Esophagus muscularis mucosa (tissue), 4 donors: ENCODE measurements around the gene PLCH2. TPM values are rescaled to one million over a fixed set of nuclear protein-coding genes. Genes with fewer than 3 reads are reported as not detected.
A peak's percentile ranks its signal among the peaks of the same experiment; 100 is the strongest.

Experiments
- DNase-seq: peaks from one replicate; pipeline ENCODE4 v3.0.0-alpha.2; 2017; ENCODE audit errors: extremely low spot score
- H3K27ac ChIP-seq, 4 donors: fragments of 200-600 bp; sonication (generic); replicated peaks in 1 of 4; 1 replicate in 3 of 4; 2 replicates in 1 of 4; pipeline ENCODE4 v1.5.1; 2016 to 2019; ENCODE audit warnings: mild to moderate bottlenecking in 1 of 4
- H3K27me3 ChIP-seq, 4 donors: fragments of 200-600 bp; sonication (generic); one replicate each; pipeline versions ENCODE4 v1.5.1 to v1.6.0; 2016 to 2019
- H3K36me3 ChIP-seq, 4 donors: fragments of 200-600 bp; sonication (generic); one replicate each; pipeline ENCODE4 v1.5.1; 2016 to 2019
- H3K4me1 ChIP-seq, 4 donors: fragments of 200-600 bp; sonication (generic); one replicate each; pipeline ENCODE4 v1.5.1; 2016 to 2019
- H3K4me3 ChIP-seq, 4 donors: fragments of 200-600 bp; sonication (generic); 1 replicate in 2 of 4; 2 replicates in 2 of 4; pipeline ENCODE4 v1.5.1; 2016 to 2019; ENCODE audit warnings: mild to moderate bottlenecking in 4 of 4, moderate library complexity in 1 of 4
- H3K9me3 ChIP-seq, 4 donors: fragments of 200-600 bp; sonication (generic); 1 replicate in 3 of 4; 2 replicates in 1 of 4; pipeline ENCODE4 v1.5.1; 2016 to 2019
- EP300 ChIP-seq: sonication (generic); formaldehyde crosslinking; IDR thresholded peaks from one replicate; pipeline ENCODE4 v1.6.1; 2017; ENCODE audit warnings: antibody characterized with exemption
- POLR2A ChIP-seq: fragments of 450-650 bp; IDR thresholded peaks from one replicate; pipeline ENCODE4 v1.6.1; 2017; ENCODE audit warnings: antibody characterized with exemption, moderate library complexity, mild to moderate bottlenecking, low read depth
- POLR2AphosphoS5 ChIP-seq, 2 donors: sonication (generic); formaldehyde crosslinking; IDR thresholded peaks; one replicate each; pipeline ENCODE4 v1.6.1; 2017; ENCODE audit warnings: antibody characterized with exemption in 2 of 2
- WGBS: methylation state at CpG from one replicate; pipeline ENCODE4 v1.1.5; 2018; 5-methylcytosine and 5-hydroxymethylcytosine counted together
- intact Hi-C: fragments of 100-400 bp; cut with DNase I; formaldehyde crosslinking; loops from one replicate; pipeline ENCODE4 v1.15.1; 2023
- total RNA-seq, 4 donors: library from RNA; depleted of rRNA; stranded (reverse); fragments of >200 nt; gene quantifications; one replicate each; pipeline versions ENCODE4 v1.1.0 to v1.2.1, GENCODE V29; 2016
- TF ChIP-seq, protein P1 (sequence below), 3 experiments: fragments of 200-600 bp in 2 of 3; fragments of 450-650 bp in 1 of 3; sonication (generic) in 2 of 3; IDR thresholded peaks; one replicate each; pipeline ENCODE4 v1.5.1; 2017 to 2019; ENCODE audit warnings: antibody characterized with exemption in 3 of 3, mild to moderate bottlenecking in 2 of 3, moderate library complexity in 1 of 3

PLCH2 gene
- total RNA-seq, 4 donors from 2014 or later = 0.06 to 0.42 (median 0.26) TPM

DNA sequence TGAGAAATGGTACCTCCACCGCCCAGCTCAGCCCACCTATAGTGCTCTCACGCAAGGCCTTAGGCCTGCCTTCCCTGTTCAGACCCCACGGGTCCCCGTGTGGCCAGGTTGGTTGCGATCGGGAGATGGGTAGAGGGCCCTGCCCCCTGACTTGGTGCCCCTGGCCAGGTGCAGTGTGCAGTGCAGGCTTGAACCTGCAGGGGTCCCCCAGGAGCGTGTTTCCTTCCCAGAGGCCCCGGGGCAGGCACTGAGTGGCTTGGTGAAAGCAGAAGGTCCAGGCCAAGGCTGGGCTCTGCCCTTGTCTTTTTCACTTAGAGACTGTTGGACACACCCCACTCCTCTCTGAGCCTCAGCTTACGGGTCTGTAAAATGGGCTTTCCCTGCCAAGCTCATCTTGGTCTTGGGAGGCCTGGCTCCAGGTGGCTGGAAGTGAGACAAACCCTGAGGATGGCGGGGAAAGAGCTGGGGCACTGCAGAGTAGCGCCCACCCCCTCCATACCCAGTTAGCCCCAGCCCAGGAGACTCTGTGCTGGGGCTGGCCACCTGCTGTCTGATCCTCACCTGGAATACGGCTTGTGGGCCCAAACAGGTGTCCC, 63.3 kb downstream of the PLCH2 start:
- peaks cover 0 to 98% (median 12%) of the 10 kb centered on the region in 4 donors for H3K27me3 ChIP-seq
- no peak for DNase-seq
- no peaks in the 10 kb centered on the region for H3K36me3 ChIP-seq
- H3K9me3 ChIP-seq = no peaks in the 10 kb centered on the region
- peaks cover 18 to 25% (median 24%) of the 10 kb centered on the region in 4 donors for H3K4me1 ChIP-seq
- no peak overlapping the region for H3K4me3 ChIP-seq
- TF ChIP-seq, protein P1, sequence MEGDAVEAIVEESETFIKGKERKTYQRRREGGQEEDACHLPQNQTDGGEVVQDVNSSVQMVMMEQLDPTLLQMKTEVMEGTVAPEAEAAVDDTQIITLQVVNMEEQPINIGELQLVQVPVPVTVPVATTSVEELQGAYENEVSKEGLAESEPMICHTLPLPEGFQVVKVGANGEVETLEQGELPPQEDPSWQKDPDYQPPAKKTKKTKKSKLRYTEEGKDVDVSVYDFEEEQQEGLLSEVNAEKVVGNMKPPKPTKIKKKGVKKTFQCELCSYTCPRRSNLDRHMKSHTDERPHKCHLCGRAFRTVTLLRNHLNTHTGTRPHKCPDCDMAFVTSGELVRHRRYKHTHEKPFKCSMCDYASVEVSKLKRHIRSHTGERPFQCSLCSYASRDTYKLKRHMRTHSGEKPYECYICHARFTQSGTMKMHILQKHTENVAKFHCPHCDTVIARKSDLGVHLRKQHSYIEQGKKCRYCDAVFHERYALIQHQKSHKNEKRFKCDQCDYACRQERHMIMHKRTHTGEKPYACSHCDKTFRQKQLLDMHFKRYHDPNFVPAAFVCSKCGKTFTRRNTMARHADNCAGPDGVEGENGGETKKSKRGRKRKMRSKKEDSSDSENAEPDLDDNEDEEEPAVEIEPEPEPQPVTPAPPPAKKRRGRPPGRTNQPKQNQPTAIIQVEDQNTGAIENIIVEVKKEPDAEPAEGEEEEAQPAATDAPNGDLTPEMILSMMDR (IDR thresholded peaks at IDR 0.05) = peak in 1 of 3 experiments; percentile 12
- no peak for TF ChIP-seq EP300
- H3K27ac ChIP-seq = no peak overlapping the region
- WGBS = 78% methylated on average over 10 of the region's 12 CpGs
- intact Hi-C loops = no loop called here

DNA sequence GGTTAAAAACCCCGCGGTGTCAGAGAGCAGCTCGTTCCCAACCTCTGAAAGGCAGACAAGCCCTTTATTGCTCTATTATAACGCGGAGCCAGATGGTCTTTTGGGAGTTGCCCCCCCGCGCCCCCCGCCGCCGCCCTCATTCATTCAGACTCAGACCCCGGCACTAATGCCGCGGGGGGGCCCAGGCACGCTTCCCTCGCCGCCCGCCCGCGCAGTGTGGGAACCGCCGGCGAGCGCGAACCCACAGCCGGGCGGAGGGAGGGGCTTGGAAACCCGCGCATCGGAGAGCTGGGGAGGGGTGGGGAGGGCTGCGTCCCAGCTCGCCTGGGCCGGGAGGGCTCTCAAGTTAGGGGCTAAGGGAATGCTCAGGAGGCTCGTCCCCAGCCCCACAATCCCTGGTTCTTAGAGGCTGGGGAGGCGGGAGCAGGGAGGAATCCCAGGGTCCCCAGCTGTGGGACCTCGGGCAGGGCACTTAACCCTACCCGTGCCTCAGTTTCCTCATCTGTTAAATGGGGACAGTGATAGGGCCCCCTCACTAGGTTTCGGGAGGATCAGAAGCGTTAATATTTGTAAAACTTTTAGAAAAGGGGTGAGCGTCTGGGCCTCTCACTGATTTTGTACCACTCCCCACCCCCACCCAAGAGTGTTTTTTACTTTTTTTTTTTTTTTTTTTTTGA, 64.9 kb downstream of the PLCH2 start:
- intact Hi-C loops = no loop called here
- 17% methylated on average over 28 of the region's 39 CpGs for WGBS

DNA sequence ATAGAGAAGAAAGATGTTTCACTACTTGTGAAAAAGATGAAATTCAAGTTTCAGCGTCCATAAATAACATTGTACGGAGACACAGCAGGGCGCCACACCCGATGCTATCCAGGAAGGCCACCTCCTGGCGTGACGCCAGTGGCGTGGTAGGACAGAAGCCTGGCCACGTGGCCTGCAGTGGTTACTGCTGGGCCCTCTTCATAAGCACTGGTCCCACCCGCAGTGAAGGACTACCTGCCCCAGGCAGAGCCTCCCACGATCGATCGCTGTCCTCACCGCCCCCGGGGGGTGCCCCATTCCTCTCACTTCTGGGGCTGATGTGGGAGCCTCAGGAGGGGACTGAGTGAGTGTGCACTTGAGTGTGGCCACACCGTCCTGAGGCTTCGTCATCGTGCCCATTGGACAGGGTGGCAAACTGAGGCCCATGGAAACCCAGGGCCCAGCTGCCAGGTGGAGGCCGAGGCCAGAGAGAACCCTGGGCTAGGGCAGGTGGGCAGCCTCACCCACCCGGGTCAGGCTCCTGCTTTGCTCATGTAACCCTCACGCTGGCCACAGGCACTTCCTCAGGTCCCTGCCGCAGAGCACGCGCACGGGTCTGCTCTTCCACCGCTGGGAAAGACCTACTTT, 65.6 kb downstream of the PLCH2 start:
- Histone ChIP-seq H3K36me3 (no peaks in the 10 kb centered on the region), H3K27me3 (peaks cover 4 to 97% (median 16%) of the 10 kb centered on the region in 4 donors), H3K27ac (no peak overlapping the region), H3K9me3 (no peaks in the 10 kb centered on the region), H3K4me1 (peaks cover 38 to 48% (median 44%) of the 10 kb centered on the region in 4 donors), H3K4me3 (no peak overlapping the region)
- TF ChIP-seq POLR2AphosphoS5 (IDR thresholded peaks at IDR 0.05) (no peak), EP300 (no peak), POLR2A (no peak)
- TF ChIP-seq, protein P1 (IDR thresholded peaks at IDR 0.05) = no peak
- WGBS = 57% methylated on average over 13 of the region's 25 CpGs
- intact Hi-C loops = no loop called here
- DNase-seq = no peak

More for the DNA sequence above, 64.9 kb downstream of the PLCH2 start:
- no peaks in the 10 kb centered on the region for H3K9me3 ChIP-seq
- H3K4me3 ChIP-seq = peak overlapping the region in 1 of 4 donors; percentile 7
- no peaks in the 10 kb centered on the region for H3K36me3 ChIP-seq
- H3K4me1 ChIP-seq = peaks cover 32 to 40% (median 37%) of the 10 kb centered on the region in 4 donors
- DNase-seq = no peak
- peaks cover 0 to 97% (median 9%) of the 10 kb centered on the region in 4 donors for H3K27me3 ChIP-seq
- TF ChIP-seq POLR2AphosphoS5 (IDR thresholded peaks at IDR 0.05) = no peak
- no peak for TF ChIP-seq POLR2A
- no peak for TF ChIP-seq EP300
- H3K27ac ChIP-seq = no peak overlapping the region

- H3K4me3 ChIP-seq = no peak overlapping the region
- peaks cover 44 to 54% (median 51%) of the 10 kb centered on the region in 4 donors for H3K4me1 ChIP-seq
- TF ChIP-seq, protein P1 (IDR thresholded peaks at IDR 0.05) = no peak
- TF ChIP-seq POLR2A = no peak
- TF ChIP-seq POLR2AphosphoS5 (IDR thresholded peaks at IDR 0.05) = no peak
- TF ChIP-seq EP300 = no peak
- intact Hi-C loops = no loop called here
- peaks cover 5 to 97% (median 20%) of the 10 kb centered on the region in 4 donors for H3K27me3 ChIP-seq
- no peaks in the 10 kb centered on the region for H3K9me3 ChIP-seq
- no peaks in the 10 kb centered on the region for H3K36me3 ChIP-seq
- DNase-seq = no peak
- 86% methylated on average over 4 of the region's 11 CpGs for WGBS
- no peak overlapping the region for H3K27ac ChIP-seq
These were observed 66.3 kb downstream of the PLCH2 start for GRCh38 chr1:2542246-2542915.
